Measurements from ENCODE around the gene FCER1G. TPM values are rescaled to one million over a fixed set of nuclear protein-coding genes. Genes with fewer than 3 reads are reported as not detected.

FCER1G gene
- total RNA-seq, 1 experiment from 2014 or later: 0.77 TPM

DNA sequence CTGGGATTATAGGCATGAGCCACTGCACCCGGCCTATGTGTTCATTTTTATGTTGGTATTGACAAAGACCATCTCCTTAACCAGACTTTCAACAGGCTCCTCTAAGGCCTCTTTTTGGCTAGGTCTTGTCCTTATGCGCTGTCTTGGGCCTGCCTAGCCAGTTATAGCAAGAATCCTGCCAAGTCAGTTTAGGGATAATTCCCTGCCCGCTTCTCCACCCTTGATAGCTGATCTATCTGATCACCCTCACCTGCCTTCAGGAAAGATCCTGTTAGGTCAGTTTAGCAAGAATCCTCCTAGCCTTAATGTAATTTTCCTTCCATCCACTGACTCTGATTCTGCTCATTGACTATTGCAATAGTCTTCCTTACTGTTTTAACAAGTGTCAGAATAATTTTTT is 35.4 kb upstream of the FCER1G start:
- CTCF ChIA-PET: interaction anchor here (0.7 kb wide), 1 partner anchor 46 kb away, joined by 11 read pairs; the partner anchor contains the start of gene TOMM40L
- Histone ChIP-seq H3K9me3 (ENCODE audit: control insufficient read depth, insufficient read depth, low read depth, low read length) (no peaks in the 10 kb centered on the region), H3K36me3 (ENCODE audit: control insufficient read depth, insufficient read depth, low read length) (peaks cover 3% of the 10 kb centered on the region; the same call in 1 of the 2 replicates), H3K27me3 (ENCODE audit: control insufficient read depth, insufficient read depth, low read length) (no peaks in the 10 kb centered on the region), H3K4me3 (ENCODE audit: low read depth in 2 of 2, low read length in 2 of 2) (no peak overlapping the region), H3K27ac (ENCODE audit: low read length) (no peak overlapping the region), H3K4me1 (ENCODE audit: control insufficient read depth, insufficient read depth, low read length) (peaks cover 10% of the 10 kb centered on the region)
- POLR2A ChIA-PET: no interaction called here
- TF ChIP-seq TCF7L2 (IDR thresholded peaks at IDR 0.05; ENCODE audit: low read depth, low read length) (no peak), POLR2AphosphoS5 (IDR thresholded peaks at IDR 0.05; ENCODE audit: low read depth, low read length) (no peak), SIN3A (IDR thresholded peaks at IDR 0.05; ENCODE audit: borderline replicate concordance, insufficient read depth, low read depth, low read length) (no peak)
- TF ChIP-seq, protein P1, sequence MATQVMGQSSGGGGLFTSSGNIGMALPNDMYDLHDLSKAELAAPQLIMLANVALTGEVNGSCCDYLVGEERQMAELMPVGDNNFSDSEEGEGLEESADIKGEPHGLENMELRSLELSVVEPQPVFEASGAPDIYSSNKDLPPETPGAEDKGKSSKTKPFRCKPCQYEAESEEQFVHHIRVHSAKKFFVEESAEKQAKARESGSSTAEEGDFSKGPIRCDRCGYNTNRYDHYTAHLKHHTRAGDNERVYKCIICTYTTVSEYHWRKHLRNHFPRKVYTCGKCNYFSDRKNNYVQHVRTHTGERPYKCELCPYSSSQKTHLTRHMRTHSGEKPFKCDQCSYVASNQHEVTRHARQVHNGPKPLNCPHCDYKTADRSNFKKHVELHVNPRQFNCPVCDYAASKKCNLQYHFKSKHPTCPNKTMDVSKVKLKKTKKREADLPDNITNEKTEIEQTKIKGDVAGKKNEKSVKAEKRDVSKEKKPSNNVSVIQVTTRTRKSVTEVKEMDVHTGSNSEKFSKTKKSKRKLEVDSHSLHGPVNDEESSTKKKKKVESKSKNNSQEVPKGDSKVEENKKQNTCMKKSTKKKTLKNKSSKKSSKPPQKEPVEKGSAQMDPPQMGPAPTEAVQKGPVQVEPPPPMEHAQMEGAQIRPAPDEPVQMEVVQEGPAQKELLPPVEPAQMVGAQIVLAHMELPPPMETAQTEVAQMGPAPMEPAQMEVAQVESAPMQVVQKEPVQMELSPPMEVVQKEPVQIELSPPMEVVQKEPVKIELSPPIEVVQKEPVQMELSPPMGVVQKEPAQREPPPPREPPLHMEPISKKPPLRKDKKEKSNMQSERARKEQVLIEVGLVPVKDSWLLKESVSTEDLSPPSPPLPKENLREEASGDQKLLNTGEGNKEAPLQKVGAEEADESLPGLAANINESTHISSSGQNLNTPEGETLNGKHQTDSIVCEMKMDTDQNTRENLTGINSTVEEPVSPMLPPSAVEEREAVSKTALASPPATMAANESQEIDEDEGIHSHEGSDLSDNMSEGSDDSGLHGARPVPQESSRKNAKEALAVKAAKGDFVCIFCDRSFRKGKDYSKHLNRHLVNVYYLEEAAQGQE (IDR thresholded peaks at IDR 0.05; ENCODE audit: insufficient read depth in 1 of 2, low read depth in 2 of 2, low read length in 1 of 2): no peak
- TF ChIP-seq, protein P2, sequence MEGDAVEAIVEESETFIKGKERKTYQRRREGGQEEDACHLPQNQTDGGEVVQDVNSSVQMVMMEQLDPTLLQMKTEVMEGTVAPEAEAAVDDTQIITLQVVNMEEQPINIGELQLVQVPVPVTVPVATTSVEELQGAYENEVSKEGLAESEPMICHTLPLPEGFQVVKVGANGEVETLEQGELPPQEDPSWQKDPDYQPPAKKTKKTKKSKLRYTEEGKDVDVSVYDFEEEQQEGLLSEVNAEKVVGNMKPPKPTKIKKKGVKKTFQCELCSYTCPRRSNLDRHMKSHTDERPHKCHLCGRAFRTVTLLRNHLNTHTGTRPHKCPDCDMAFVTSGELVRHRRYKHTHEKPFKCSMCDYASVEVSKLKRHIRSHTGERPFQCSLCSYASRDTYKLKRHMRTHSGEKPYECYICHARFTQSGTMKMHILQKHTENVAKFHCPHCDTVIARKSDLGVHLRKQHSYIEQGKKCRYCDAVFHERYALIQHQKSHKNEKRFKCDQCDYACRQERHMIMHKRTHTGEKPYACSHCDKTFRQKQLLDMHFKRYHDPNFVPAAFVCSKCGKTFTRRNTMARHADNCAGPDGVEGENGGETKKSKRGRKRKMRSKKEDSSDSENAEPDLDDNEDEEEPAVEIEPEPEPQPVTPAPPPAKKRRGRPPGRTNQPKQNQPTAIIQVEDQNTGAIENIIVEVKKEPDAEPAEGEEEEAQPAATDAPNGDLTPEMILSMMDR (IDR thresholded peaks at IDR 0.05): no peak
- in situ Hi-C loops (cut with HindIII; ENCODE audit: low pct_unique_long_range_greater_than_20kb, low sequenced_read_pairs) (no loop called here), intact Hi-C loops (cut with micrococcal nuclease; ENCODE audit: unreplicated experiment) (no loop called here)
- no peak for ATAC-seq
- DNase-seq (ENCODE audit: low read depth, low spot score): no peak
- BruUV-seq (replicated peaks): no TSS peak

DNA sequence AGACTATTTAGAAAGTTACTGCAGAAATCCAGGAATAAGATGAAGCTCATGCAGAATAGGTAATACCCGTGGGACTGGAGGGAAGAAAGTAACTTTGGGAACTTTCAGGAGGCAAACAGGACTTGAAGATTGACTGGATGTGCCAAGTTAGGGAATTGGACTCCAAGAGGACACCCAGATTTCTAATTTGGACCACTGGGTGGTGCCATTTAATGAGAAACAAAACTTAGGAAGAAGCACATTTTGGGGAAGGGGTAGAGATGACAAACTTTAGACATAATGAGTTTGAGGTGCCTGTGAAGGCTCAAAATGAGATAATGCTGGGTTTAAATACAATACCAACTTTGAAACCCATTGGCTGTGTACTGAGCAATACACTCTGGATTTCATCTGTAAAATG is 34.5 kb upstream of the FCER1G start:
- no TSS peak for BruUV-seq (replicated peaks)
- H3K27me3 ChIP-seq (ENCODE audit: control insufficient read depth, insufficient read depth, low read length): no peaks in the 10 kb centered on the region
- peaks cover 10% of the 10 kb centered on the region for H3K4me1 ChIP-seq (ENCODE audit: control insufficient read depth, insufficient read depth, low read length)
- H3K36me3 ChIP-seq (ENCODE audit: control insufficient read depth, insufficient read depth, low read length): peaks cover 3% of the 10 kb centered on the region; the same call in 1 of the 2 replicates
- in situ Hi-C loops (cut with HindIII; ENCODE audit: low pct_unique_long_range_greater_than_20kb, low sequenced_read_pairs) (no loop called here), intact Hi-C loops (cut with micrococcal nuclease; ENCODE audit: unreplicated experiment) (no loop called here)
- H3K27ac ChIP-seq (ENCODE audit: low read length): no peak overlapping the region
- H3K4me3 ChIP-seq (ENCODE audit: low read depth in 2 of 2, low read length in 2 of 2): no peak overlapping the region
- ATAC-seq: no peak
- POLR2A ChIA-PET: no interaction called here
- TF ChIP-seq, protein P2 (IDR thresholded peaks at IDR 0.05): no peak; the same call in none of the 2 replicates
- TF ChIP-seq SIN3A (IDR thresholded peaks at IDR 0.05; ENCODE audit: borderline replicate concordance, insufficient read depth, low read depth, low read length) (no peak), TCF7L2 (IDR thresholded peaks at IDR 0.05; ENCODE audit: low read depth, low read length) (no peak), POLR2AphosphoS5 (IDR thresholded peaks at IDR 0.05; ENCODE audit: low read depth, low read length) (no peak)
- TF ChIP-seq, protein P1 (IDR thresholded peaks at IDR 0.05; ENCODE audit: insufficient read depth in 1 of 2, low read depth in 2 of 2, low read length in 1 of 2): no peak
- CTCF ChIA-PET: interaction anchor here (0.6 kb wide), 1 partner anchor 24 kb away, joined by 5 read pairs; no protein-coding TSS in a partner anchor
- no peak for DNase-seq (ENCODE audit: low read depth, low spot score)
- H3K9me3 ChIP-seq (ENCODE audit: control insufficient read depth, insufficient read depth, low read depth, low read length): no peaks in the 10 kb centered on the region
